WTC11 (cell line): ENCODE measurements around the gene CLDN6. TPM values are rescaled to one million over a fixed set of nuclear protein-coding genes. Genes with fewer than 3 reads are reported as not detected.

Experiments
- ATAC-seq: fragments of 200-7000 bp; cut with Tn5 transposase; 2 replicates; pipeline ENCODE4 v1.10.0; 2021; ENCODE audit warnings: mild to moderate bottlenecking, moderate library complexity
- CTCF ChIA-PET: fragments of 300-600 bp; sonication (Branson Sonifier 250); formaldehyde crosslinking; loops from one replicate; lab custom pipeline; 2021; ENCODE audit warnings: antibody characterized with exemption; lab: Charles Lee
- POLR2A ChIA-PET: fragments of 350-600 bp; sonication (Branson Sonifier 250); formaldehyde crosslinking; loops from one replicate; lab custom pipeline; 2021; ENCODE audit warnings: antibody characterized with exemption; lab: Charles Lee
- DNase-seq: peaks from one replicate; pipeline ENCODE4 v3.0.0; 2021; ENCODE audit warnings: low spot score
- H3K27ac Mint-ChIP-seq: 2 replicates; pipeline ENCODE4 v1.8.0; 2021; ENCODE audit warnings: mixed read lengths
- H3K27me3 Mint-ChIP-seq: 2 replicates; pipeline ENCODE4 v1.8.0; 2021; ENCODE audit warnings: low read depth, mild to moderate bottlenecking, moderate library complexity, mixed read lengths
- H3K36me3 Mint-ChIP-seq: 2 replicates; pipeline ENCODE4 v1.8.0; 2021; ENCODE audit warnings: mixed read lengths
- H3K4me1 Mint-ChIP-seq: 2 replicates; pipeline ENCODE4 v1.8.0; 2022; ENCODE audit warnings: mixed read lengths
- H3K4me3 Mint-ChIP-seq: 2 replicates; pipeline ENCODE4 v1.8.0; 2021; ENCODE audit warnings: mild to moderate bottlenecking, moderate library complexity, mixed read lengths
- H3K9me3 Mint-ChIP-seq: 2 replicates; pipeline ENCODE4 v1.8.0; 2021; ENCODE audit warnings: mixed read lengths
- ATF6 ChIP-seq: sonication (generic); formaldehyde crosslinking; IDR thresholded peaks from 2 replicates; pipeline ENCODE4 v1.8.1; 2023; ENCODE audit warnings: mild to moderate bottlenecking, missing genetic modification reagents
- E2F5 ChIP-seq: sonication (generic); formaldehyde crosslinking; IDR thresholded peaks from 2 replicates; pipeline ENCODE4 v1.8.1; 2022; ENCODE audit warnings: mild to moderate bottlenecking, moderate library complexity, missing genetic modification reagents
- ESRRA ChIP-seq: sonication (generic); formaldehyde crosslinking; IDR thresholded peaks from 2 replicates; pipeline ENCODE4 v1.8.1; 2022; ENCODE audit warnings: mild to moderate bottlenecking, missing genetic modification reagents, borderline replicate concordance
- FOXJ3 ChIP-seq: sonication (generic); formaldehyde crosslinking; IDR thresholded peaks from 2 replicates; pipeline ENCODE4 v1.9.0; 2021; ENCODE audit warnings: missing genetic modification reagents, mild to moderate bottlenecking, borderline replicate concordance
- HMGA2 ChIP-seq: fragments of 250-450 bp; sonication (Bioruptor Pico); IDR thresholded peaks from 2 replicates; pipeline ENCODE4 v1.4.0; 2021; ENCODE audit warnings: mild to moderate bottlenecking, moderate library complexity
- HMGXB4 ChIP-seq: sonication (generic); formaldehyde crosslinking; IDR thresholded peaks from 2 replicates; pipeline ENCODE4 v1.8.1; 2023; ENCODE audit warnings: mild to moderate bottlenecking, moderate library complexity, missing genetic modification reagents
- NR2C2 ChIP-seq: sonication (generic); formaldehyde crosslinking; IDR thresholded peaks from 2 replicates; pipeline ENCODE4 v1.8.0; 2022; ENCODE audit warnings: mild to moderate bottlenecking, missing genetic modification reagents
- ZBTB43 ChIP-seq: sonication (generic); formaldehyde crosslinking; IDR thresholded peaks from 2 replicates; pipeline ENCODE4 v1.8.1; 2023; ENCODE audit warnings: mild to moderate bottlenecking, missing genetic modification reagents
- ZMAT4 ChIP-seq: fragments of 250-450 bp; sonication (Bioruptor Pico); IDR thresholded peaks from 2 replicates; pipeline ENCODE4 v1.9.0; 2021; ENCODE audit warnings: mild to moderate bottlenecking
- ZNF232 ChIP-seq: sonication (generic); formaldehyde crosslinking; IDR thresholded peaks from 2 replicates; pipeline ENCODE4 v1.8.0; 2022; ENCODE audit warnings: mild to moderate bottlenecking, missing genetic modification reagents
- ZNF317 ChIP-seq: sonication (generic); formaldehyde crosslinking; IDR thresholded peaks from 2 replicates; pipeline ENCODE4 v1.8.1; 2023; ENCODE audit warnings: low read depth, mild to moderate bottlenecking, moderate library complexity, missing genetic modification reagents, borderline replicate concordance
- ZNF423 ChIP-seq: fragments of 250-450 bp; sonication (Bioruptor Pico); IDR thresholded peaks from 2 replicates; pipeline ENCODE4 v2.1.2; 2022; ENCODE audit warnings: mild to moderate bottlenecking, moderate library complexity
- ZNF671 ChIP-seq: fragments of 250-450 bp; sonication (Bioruptor Pico); IDR thresholded peaks from 2 replicates; pipeline ENCODE4 v1.8.0; 2021; ENCODE audit warnings: mild to moderate bottlenecking
- total RNA-seq: library from RNA; stranded (reverse); gene quantifications from 3 replicates; pipeline ENCODE4 v1.2.3, GENCODE V29; 2021
- TF ChIP-seq, protein P1 (sequence below): fragments of 250-450 bp; sonication (Bioruptor Pico); IDR thresholded peaks from 2 replicates; pipeline ENCODE4 v2.1.2; 2022; ENCODE audit warnings: mild to moderate bottlenecking, moderate library complexity
- TF ChIP-seq, protein P2 (sequence below): sonication (generic); formaldehyde crosslinking; IDR thresholded peaks from 2 replicates; pipeline ENCODE4 v1.8.1; 2023; ENCODE audit warnings: mild to moderate bottlenecking, missing genetic modification reagents, moderate library complexity

Gene CLDN6
- total RNA-seq, 1 experiment from 2014 or later, result 746 TPM

DNA sequence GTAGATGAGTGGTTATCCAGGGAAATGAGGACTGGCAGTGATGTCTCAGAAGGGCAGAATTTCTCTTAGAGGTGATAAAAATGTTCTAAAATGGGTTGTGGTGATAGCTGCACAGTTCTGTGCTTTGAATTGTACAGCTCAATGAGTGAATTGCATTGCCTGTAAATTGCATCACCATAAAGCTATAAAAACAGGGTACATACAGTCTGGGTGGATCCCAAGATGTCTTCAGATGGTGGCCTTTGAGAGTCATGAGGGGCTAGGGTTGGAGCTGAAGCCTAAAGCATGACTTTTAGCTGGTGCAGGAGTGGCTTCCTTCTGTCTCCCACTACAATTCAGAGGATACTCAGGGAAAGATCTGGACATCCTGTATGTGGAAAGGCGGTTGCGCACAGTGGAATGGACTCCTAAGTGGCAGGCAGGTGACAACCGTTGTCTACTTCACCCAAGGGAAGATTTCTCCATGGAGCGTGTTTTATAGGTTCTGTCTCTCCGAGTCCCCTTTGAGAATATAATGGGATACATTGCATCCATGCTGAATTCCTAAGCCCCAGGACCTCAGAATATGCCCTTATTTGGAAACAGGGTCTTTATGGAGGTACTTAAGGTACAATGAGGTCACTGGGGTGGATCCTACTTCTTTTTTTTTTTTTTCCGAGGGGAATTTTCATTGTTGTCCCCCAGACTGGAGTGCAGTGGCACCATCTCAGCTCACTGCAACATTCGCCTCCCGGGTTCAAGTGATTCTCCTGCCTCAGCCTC, 45.8 kb upstream of the CLDN6 start:
- DNase-seq, result no peak
- H3K9me3 Mint-ChIP-seq, result no peaks in the 10 kb centered on the region
- no peak for ATAC-seq
- no peaks in the 10 kb centered on the region for H3K36me3 Mint-ChIP-seq
- POLR2A ChIA-PET, result interaction anchor here (0.8 kb wide), 1 partner anchor 35 kb away, joined by 5 read pairs; the partner anchor contains the start of gene ZSCAN10
- no peak for TF ChIP-seq ZNF671 (CRISPR knock-in tag)
- TF ChIP-seq HMGA2 (CRISPR knock-in tag), result no peak
- no peak for TF ChIP-seq ZNF232
- TF ChIP-seq ATF6 (CRISPR knock-in tag), result no peak
- TF ChIP-seq, protein P1, sequence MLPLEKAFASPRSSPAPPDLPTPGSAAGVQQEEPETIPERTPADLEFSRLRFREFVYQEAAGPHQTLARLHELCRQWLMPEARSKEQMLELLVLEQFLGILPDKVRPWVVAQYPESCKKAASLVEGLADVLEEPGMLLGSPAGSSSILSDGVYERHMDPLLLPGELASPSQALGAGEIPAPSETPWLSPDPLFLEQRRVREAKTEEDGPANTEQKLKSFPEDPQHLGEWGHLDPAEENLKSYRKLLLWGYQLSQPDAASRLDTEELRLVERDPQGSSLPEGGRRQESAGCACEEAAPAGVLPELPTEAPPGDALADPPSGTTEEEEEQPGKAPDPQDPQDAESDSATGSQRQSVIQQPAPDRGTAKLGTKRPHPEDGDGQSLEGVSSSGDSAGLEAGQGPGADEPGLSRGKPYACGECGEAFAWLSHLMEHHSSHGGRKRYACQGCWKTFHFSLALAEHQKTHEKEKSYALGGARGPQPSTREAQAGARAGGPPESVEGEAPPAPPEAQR (CRISPR knock-in tag), result no peak
- no peak for TF ChIP-seq HMGXB4 (CRISPR knock-in tag)
- TF ChIP-seq NR2C2 (CRISPR knock-in tag), result no peak
- no peak for TF ChIP-seq ZNF423
- TF ChIP-seq FOXJ3 (CRISPR knock-in tag), result no peak
- no peak for TF ChIP-seq ZMAT4 (CRISPR knock-in tag)
- TF ChIP-seq ZNF317 (CRISPR knock-in tag), result no peak
- no peak for TF ChIP-seq E2F5 (CRISPR knock-in tag)
- TF ChIP-seq ZBTB43 (CRISPR knock-in tag), result no peak
- TF ChIP-seq, all 79 proteins: peak for 0
- Mint-ChIP-seq H3K27me3 (peaks cover 3% of the 10 kb centered on the region; the same call in 1 of the 2 replicates), H3K4me3 (no peak overlapping the region), H3K4me1 (peaks cover 29% of the 10 kb centered on the region), H3K27ac (no peak overlapping the region)
- CTCF ChIA-PET, result interaction anchor here (0.5 to 1.7 kb wide), 5 partner anchors 22 to 94 kb away, joined by 3 to 15 read pairs (median 5); partner anchors contain the start of gene PAQR4

GRCh38 chr16:3062553-3062952, 44.6 kb upstream of the CLDN6 start:
- Mint-ChIP-seq H3K27me3 (peaks cover 3% of the 10 kb centered on the region; the same call in 1 of the 2 replicates), H3K36me3 (no peaks in the 10 kb centered on the region), H3K4me3 (no peak overlapping the region), H3K9me3 (no peaks in the 10 kb centered on the region), H3K4me1 (peaks cover 29% of the 10 kb centered on the region), H3K27ac (no peak overlapping the region)
- ATAC-seq, result no peak
- CTCF ChIA-PET, result interaction anchor here (1.6 kb wide), 1 partner anchor 25 kb away, joined by 3 read pairs; no protein-coding TSS in a partner anchor
- no peak for DNase-seq
- POLR2A ChIA-PET, result no interaction called here
- TF ChIP-seq ESRRA (no peak), E2F5 (CRISPR knock-in tag) (no peak)
- TF ChIP-seq, protein P2, sequence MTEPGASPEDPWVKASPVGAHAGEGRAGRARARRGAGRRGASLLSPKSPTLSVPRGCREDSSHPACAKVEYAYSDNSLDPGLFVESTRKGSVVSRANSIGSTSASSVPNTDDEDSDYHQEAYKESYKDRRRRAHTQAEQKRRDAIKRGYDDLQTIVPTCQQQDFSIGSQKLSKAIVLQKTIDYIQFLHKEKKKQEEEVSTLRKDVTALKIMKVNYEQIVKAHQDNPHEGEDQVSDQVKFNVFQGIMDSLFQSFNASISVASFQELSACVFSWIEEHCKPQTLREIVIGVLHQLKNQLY (CRISPR knock-in tag), result no peak
